Adrenal gland (tissue), 5 donors: ENCODE data around the gene ERLEC1.

Experiments used
- CTCF ChIP-seq, 6 experiments: fragments of 450-650 bp in 4 of 6; fragments of 200-600 bp in 2 of 6; sonication (generic) in 1 of 6; IDR thresholded peaks; 1 replicate in 5 of 6; 2 replicates in 1 of 6; pipeline versions ENCODE4 v1.5.1 to v1.8.0; 2016 to 2021; ENCODE audit warnings: antibody characterized with exemption in 6 of 6, mild to moderate bottlenecking in 2 of 6, moderate library complexity in 1 of 6
- POLR2A ChIP-seq, 2 donors: fragments of 450-650 bp; IDR thresholded peaks; one replicate each; pipeline ENCODE4 v1.6.1; 2017; ENCODE audit warnings: antibody characterized with exemption in 2 of 2, mild to moderate bottlenecking in 2 of 2, moderate library complexity in 1 of 2
- donor health status: DM: no; HTN: no; CAD: no.

- TF ChIP-seq CTCF (IDR thresholded peaks at IDR 0.05) (peak; percentile 37 to 71 (median 55)), POLR2A (IDR thresholded peaks at IDR 0.05) (peak in 1 of 2 donors; percentile 80)
Observed at GRCh38 chr2:53767405-53768241, 19.2 kb upstream of the ERLEC1 start, which contains the start of gene CHAC2.
